T-helper 1 cell treated with Interleukin-12 subunit alpha and Interleukin-12 subunit beta and Interleukin-4 antibody, amounts not matched to agents 30 μg/mL and 1 μg/mL, for 36 hours (primary cell): ENCODE results near the gene ZNF398.
A peak's percentile ranks its signal among the peaks of the same experiment; 100 is the strongest.

Experiments used
- H3K27ac Mint-ChIP-seq: one replicate; pipeline ENCODE4 v1.8.0; 2021; ENCODE audit warnings: mild to moderate bottlenecking, mixed read lengths
- H3K27me3 Mint-ChIP-seq: one replicate; pipeline ENCODE4 v1.8.0; 2021; ENCODE audit warnings: low read depth, mixed read lengths
- H3K36me3 Mint-ChIP-seq: one replicate; pipeline ENCODE4 v1.8.0; 2021; ENCODE audit warnings: low read depth, mixed read lengths
- H3K4me1 Mint-ChIP-seq: one replicate; pipeline ENCODE4 v1.8.0; 2021; ENCODE audit warnings: low read depth, mixed read lengths
- H3K4me3 Mint-ChIP-seq: one replicate; pipeline ENCODE4 v1.8.0; 2021; ENCODE audit warnings: mild to moderate bottlenecking, moderate library complexity, mixed read lengths
- H3K9me3 Mint-ChIP-seq: one replicate; pipeline ENCODE4 v1.8.0; 2021; ENCODE audit warnings: mixed read lengths

ZNF398 gene

GRCh38 chr7:149172534-149172920 lies 25.3 kb downstream of the ZNF398 start:
- no peak overlapping the region for H3K27ac Mint-ChIP-seq
- no peaks in the 10 kb centered on the region for H3K9me3 Mint-ChIP-seq
- H3K36me3 Mint-ChIP-seq: peaks cover 19% of the 10 kb centered on the region
- H3K4me3 Mint-ChIP-seq: no peak overlapping the region
- H3K27me3 Mint-ChIP-seq: no peaks in the 10 kb centered on the region
- H3K4me1 Mint-ChIP-seq: no peaks in the 10 kb centered on the region

GRCh38 chr7:149175150-149175549 lies 27.9 kb downstream of the ZNF398 start:
- H3K36me3 Mint-ChIP-seq: peaks cover 28% of the 10 kb centered on the region
- no peaks in the 10 kb centered on the region for H3K27me3 Mint-ChIP-seq
- no peak overlapping the region for H3K27ac Mint-ChIP-seq
- no peak overlapping the region for H3K4me3 Mint-ChIP-seq
- no peaks in the 10 kb centered on the region for H3K4me1 Mint-ChIP-seq
- H3K9me3 Mint-ChIP-seq: no peaks in the 10 kb centered on the region

GRCh38 chr7:149179241-149179640 lies 32.0 kb downstream of the ZNF398 start:
- peaks cover 33% of the 10 kb centered on the region for H3K36me3 Mint-ChIP-seq
- no peaks in the 10 kb centered on the region for H3K27me3 Mint-ChIP-seq
- no peaks in the 10 kb centered on the region for H3K9me3 Mint-ChIP-seq
- peaks cover 3% of the 10 kb centered on the region for H3K4me1 Mint-ChIP-seq
- no peak overlapping the region for H3K4me3 Mint-ChIP-seq
- no peak overlapping the region for H3K27ac Mint-ChIP-seq

- Mint-ChIP-seq H3K27ac (no peak overlapping the region), H3K36me3 (peaks cover 33% of the 10 kb centered on the region), H3K4me1 (peaks cover 3% of the 10 kb centered on the region), H3K27me3 (no peaks in the 10 kb centered on the region), H3K4me3 (no peak overlapping the region), H3K9me3 (no peaks in the 10 kb centered on the region)
Measured at GRCh38 chr7:149180722-149181449, 33.6 kb downstream of the ZNF398 start.

- H3K27me3 Mint-ChIP-seq: no peaks in the 10 kb centered on the region
- no peak overlapping the region for H3K4me3 Mint-ChIP-seq
- H3K9me3 Mint-ChIP-seq: no peaks in the 10 kb centered on the region
- no peak overlapping the region for H3K27ac Mint-ChIP-seq
- H3K4me1 Mint-ChIP-seq: peaks cover 3% of the 10 kb centered on the region
- H3K36me3 Mint-ChIP-seq: peaks cover 30% of the 10 kb centered on the region
Measured at GRCh38 chr7:149181450-149181790, 34.2 kb downstream of the ZNF398 start.

GRCh38 chr7:149184274-149184673 lies 37.0 kb downstream of the ZNF398 start:
- no peaks in the 10 kb centered on the region for H3K9me3 Mint-ChIP-seq
- H3K27me3 Mint-ChIP-seq: peaks cover 9% of the 10 kb centered on the region
- peaks cover 10% of the 10 kb centered on the region for H3K36me3 Mint-ChIP-seq
- peaks cover 3% of the 10 kb centered on the region for H3K4me1 Mint-ChIP-seq
- no peak overlapping the region for H3K4me3 Mint-ChIP-seq
- H3K27ac Mint-ChIP-seq: no peak overlapping the region

- Mint-ChIP-seq H3K4me1 (peaks cover 14% of the 10 kb centered on the region), H3K27ac (no peak overlapping the region), H3K36me3 (no peaks in the 10 kb centered on the region), H3K27me3 (peaks cover 9% of the 10 kb centered on the region), H3K9me3 (no peaks in the 10 kb centered on the region), H3K4me3 (no peak overlapping the region)
Measured at GRCh38 chr7:149188213-149188612, 41.0 kb downstream of the ZNF398 start.

- no peaks in the 10 kb centered on the region for H3K36me3 Mint-ChIP-seq
- peaks cover 12% of the 10 kb centered on the region for H3K4me1 Mint-ChIP-seq
- peaks cover 9% of the 10 kb centered on the region for H3K27me3 Mint-ChIP-seq
- no peak overlapping the region for H3K4me3 Mint-ChIP-seq
- H3K27ac Mint-ChIP-seq: no peak overlapping the region
- H3K9me3 Mint-ChIP-seq: no peaks in the 10 kb centered on the region
Measured at GRCh38 chr7:149188637-149189259, 41.5 kb downstream of the ZNF398 start.

GRCh38 chr7:149191851-149192250 lies 44.6 kb downstream of the ZNF398 start:
- H3K9me3 Mint-ChIP-seq: no peaks in the 10 kb centered on the region
- peak overlapping the region; percentile 41 for H3K27ac Mint-ChIP-seq

GRCh38 chr7:149194799-149195179 lies 47.5 kb downstream of the ZNF398 start:
- Mint-ChIP-seq H3K36me3 (peaks cover 14% of the 10 kb centered on the region), H3K27me3 (no peaks in the 10 kb centered on the region), H3K9me3 (no peaks in the 10 kb centered on the region), H3K27ac (peak overlapping the region; percentile 41), H3K4me1 (peaks cover 40% of the 10 kb centered on the region), H3K4me3 (peak overlapping the region; percentile 81)

More at GRCh38 chr7:149191851-149192250, 44.6 kb downstream of the ZNF398 start:
- Mint-ChIP-seq H3K36me3 (no peaks in the 10 kb centered on the region), H3K4me1 (peaks cover 21% of the 10 kb centered on the region), H3K4me3 (peak overlapping the region; percentile 42), H3K27me3 (peaks cover 9% of the 10 kb centered on the region)

- H3K27me3 Mint-ChIP-seq: no peaks in the 10 kb centered on the region
- peaks cover 19% of the 10 kb centered on the region for H3K36me3 Mint-ChIP-seq
- no peaks in the 10 kb centered on the region for H3K9me3 Mint-ChIP-seq
- peak within 1 kb of the TSS; percentile 89 for H3K27ac Mint-ChIP-seq
- H3K4me3 Mint-ChIP-seq: peak within 1 kb of the TSS; percentile 93
- peaks cover 40% of the 10 kb centered on the region for H3K4me1 Mint-ChIP-seq
Measured at GRCh38 chr7:149195180-149196150, 48.2 kb downstream of the ZNF398 start, which contains the start of gene ZNF282. Gene ZNF282 (plus strand): TSS chr7:149195546. CDS start chr7:149195590, 44 bp downstream.

- H3K4me1 Mint-ChIP-seq: peaks cover 39% of the 10 kb centered on the region
Measured at GRCh38 chr7:149196151-149196704, 49.0 kb downstream of the ZNF398 start.

GRCh38 chr7:149196705-149197171 lies 49.5 kb downstream of the ZNF398 start:
- peak overlapping the region; percentile 93 for H3K4me3 Mint-ChIP-seq
- peaks cover 37% of the 10 kb centered on the region for H3K4me1 Mint-ChIP-seq
- H3K36me3 Mint-ChIP-seq: peaks cover 26% of the 10 kb centered on the region

More at GRCh38 chr7:149196151-149196704, 49.0 kb downstream of the ZNF398 start:
- peak overlapping the region; percentile 89 for H3K27ac Mint-ChIP-seq
- no peaks in the 10 kb centered on the region for H3K27me3 Mint-ChIP-seq
- H3K36me3 Mint-ChIP-seq: peaks cover 24% of the 10 kb centered on the region
- H3K9me3 Mint-ChIP-seq: no peaks in the 10 kb centered on the region
- H3K4me3 Mint-ChIP-seq: peak overlapping the region; percentile 93

GRCh38 chr7:149197675-149198074 lies 50.4 kb downstream of the ZNF398 start:
- no peaks in the 10 kb centered on the region for H3K9me3 Mint-ChIP-seq
- H3K4me1 Mint-ChIP-seq: peaks cover 36% of the 10 kb centered on the region
- H3K36me3 Mint-ChIP-seq: peaks cover 30% of the 10 kb centered on the region
- peak overlapping the region; percentile 93 for H3K4me3 Mint-ChIP-seq
- no peaks in the 10 kb centered on the region for H3K27me3 Mint-ChIP-seq
- H3K27ac Mint-ChIP-seq: peak overlapping the region; percentile 31

More at GRCh38 chr7:149196705-149197171, 49.5 kb downstream of the ZNF398 start:
- H3K27ac Mint-ChIP-seq: peak overlapping the region; percentile 89
- H3K9me3 Mint-ChIP-seq: no peaks in the 10 kb centered on the region
- no peaks in the 10 kb centered on the region for H3K27me3 Mint-ChIP-seq
